CD1c-positive myeloid dendritic cell (primary cell): Measurements from ENCODE around the gene NUDT6.
"Not testable (repeated sequence)": the region's sequence is repeated elsewhere in the genome, so short reads cannot be mapped to it uniquely, and the experiment has no call there.

ENCODE experiments used
- DNase-seq: peaks from one replicate; pipeline ENCODE4 v3.0.0-alpha.2; 2016; ENCODE audit errors: extremely low spot score

Gene NUDT6

DNA sequence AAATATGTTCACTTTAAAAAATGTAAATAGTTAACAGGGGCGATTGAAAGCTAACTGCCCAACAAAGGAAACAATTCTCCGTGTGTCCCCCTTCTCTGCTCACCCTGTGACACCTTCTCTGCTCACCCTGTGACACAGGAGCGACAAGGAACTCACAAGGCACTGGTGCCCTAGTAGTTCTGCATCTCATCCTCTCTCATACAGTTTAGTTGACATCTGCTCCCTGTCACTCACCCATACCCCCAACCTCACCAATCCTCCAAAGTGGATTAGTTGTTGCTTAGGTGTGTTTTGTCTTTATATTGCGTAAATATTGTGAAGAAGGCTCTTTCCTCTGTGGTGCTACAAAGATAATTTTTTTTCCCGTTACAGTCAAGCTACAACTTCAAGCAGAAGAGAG, 46.4 kb downstream of the NUDT6 start:
- DNase-seq: no peak

GRCh38 chr4:122873821-122874593, 48.4 kb downstream of the NUDT6 start:
- DNase-seq: no peak

GRCh38 chr4:122873146-122873545, 49.3 kb downstream of the NUDT6 start:
- DNase-seq: no peak

DNA sequence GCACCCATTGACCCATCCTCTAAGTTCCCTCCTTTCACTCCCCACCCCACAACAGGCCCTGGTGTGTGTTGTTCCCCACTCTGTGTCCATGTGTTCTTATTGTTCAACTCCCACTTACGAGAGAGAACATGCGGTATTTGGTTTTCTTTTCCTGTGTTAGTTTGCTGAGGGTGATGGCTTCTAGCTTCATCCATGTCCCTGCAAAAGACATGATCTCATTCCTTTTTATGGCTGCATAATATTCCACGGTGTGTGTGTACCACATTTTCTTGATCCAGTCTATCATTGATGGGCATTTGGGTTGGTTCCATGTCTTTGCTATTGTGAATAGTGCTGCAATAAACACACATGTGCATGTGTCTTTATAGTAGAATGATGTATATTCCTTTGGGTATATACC, 54.2 kb downstream of the NUDT6 start:
- DNase-seq: not testable (repeated sequence)

DNA sequence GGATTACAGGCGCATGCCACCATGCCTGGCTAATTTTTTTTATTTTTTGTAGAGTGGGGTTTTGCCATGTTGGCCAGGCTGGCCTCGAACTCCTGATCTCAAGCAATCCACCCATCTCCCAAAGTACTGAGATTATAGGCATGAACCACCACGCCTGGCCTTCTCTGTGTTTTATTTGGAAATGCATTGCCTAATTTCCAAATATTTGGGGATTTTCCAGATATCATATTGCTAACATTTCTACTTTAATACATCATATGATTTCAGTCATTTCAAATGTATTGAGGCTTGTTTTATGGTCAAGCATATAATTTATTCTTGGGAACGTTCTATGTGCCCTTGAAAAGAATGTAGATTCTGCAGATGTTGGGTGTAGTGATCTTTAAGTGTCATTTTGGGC, 57.0 kb downstream of the NUDT6 start:
- no peak for DNase-seq

GRCh38 chr4:122863639-122864038, 58.8 kb downstream of the NUDT6 start:
- DNase-seq: no peak

- no peak for DNase-seq
Observed at GRCh38 chr4:122861172-122861943, 61.0 kb downstream of the NUDT6 start.

DNA sequence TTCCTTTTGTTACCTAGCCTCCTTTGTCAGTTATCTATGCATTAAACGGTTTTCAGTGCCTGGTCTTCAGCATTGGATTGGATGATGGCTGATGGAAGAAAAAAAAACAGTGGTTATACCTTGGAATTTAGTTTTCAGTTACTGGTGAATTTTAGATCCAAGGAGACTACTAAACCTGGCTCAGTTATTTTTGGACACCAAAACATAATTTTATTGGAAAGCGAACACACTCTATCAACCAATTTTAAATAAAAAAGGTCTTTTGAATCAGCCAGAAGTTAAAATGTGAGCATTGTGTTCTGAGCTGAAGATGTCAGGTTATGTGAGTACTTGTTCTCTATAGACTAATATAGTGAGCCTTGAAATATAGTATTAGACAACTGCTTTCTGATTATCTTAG, 63.7 kb downstream of the NUDT6 start:
- DNase-seq: no peak

GRCh38 chr4:122857160-122857559, 65.2 kb downstream of the NUDT6 start:
- no peak for DNase-seq

- DNase-seq: no peak
Observed at GRCh38 chr4:122855353-122855890, 67.0 kb downstream of the NUDT6 start.

GRCh38 chr4:122854447-122855352, 67.7 kb downstream of the NUDT6 start:
- DNase-seq: no peak

- no peak for DNase-seq
Observed at GRCh38 chr4:122851568-122851967, 70.8 kb downstream of the NUDT6 start.

- DNase-seq: not testable (repeated sequence)
Observed at GRCh38 chr4:122849789-122850188, 72.6 kb downstream of the NUDT6 start.

DNA sequence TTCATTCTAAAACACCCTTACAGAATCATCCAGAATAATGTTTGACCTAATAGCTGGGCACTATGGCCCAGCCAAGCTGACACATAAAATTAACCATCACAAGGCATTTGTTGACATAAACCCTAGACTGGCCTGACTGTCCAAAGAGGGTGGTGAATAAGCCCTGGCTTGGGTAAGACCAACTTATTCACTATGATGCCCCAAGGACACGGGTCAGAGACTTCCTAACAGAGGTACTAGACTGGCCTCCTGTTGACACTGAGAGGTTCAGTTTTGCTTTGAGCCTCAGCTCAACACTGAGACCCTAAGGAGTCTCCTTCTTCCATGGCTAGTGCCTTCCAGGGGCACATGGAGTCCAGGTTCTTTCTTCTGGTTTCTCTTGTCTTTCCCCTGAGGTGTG, 74.5 kb downstream of the NUDT6 start:
- DNase-seq: no peak

DNA sequence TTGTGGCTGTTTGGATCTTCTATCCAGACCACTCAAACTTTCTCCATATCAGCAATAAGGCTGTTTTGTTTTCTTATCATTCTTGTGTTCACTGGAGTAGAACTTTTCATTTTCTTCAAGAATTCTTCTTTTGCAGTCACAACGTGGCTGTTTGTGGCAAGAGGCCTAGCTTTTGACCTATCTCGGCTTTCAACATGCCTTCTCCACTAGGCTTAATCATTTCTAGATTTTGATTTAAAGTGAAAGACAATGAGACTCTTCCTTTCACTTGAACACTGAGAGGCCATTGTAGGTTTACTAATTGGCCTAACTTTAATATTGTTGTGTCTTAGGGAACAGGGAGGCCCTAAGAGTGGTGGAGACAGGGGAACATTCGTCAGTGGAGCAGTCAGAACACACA, 76.6 kb downstream of the NUDT6 start:
- DNase-seq: no peak

DNA sequence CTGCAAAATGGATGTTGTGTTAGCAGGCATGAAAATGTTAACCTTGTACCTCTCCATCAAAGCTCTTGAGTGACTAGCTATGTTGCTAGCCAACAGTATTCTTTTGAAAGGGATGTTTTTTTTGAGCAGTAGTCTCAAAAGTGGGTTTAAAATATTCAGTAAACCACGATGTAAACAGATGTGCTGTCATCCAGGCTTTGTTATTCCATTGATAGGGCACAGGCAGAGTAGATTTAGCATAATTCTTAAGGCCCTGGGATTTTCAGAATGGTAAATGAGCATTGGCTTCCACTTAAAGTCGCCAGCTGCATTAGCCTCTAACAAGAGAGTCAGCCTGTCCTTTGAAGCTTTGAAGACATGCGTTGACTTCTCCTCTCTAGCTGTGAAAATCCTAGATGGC, 77.3 kb downstream of the NUDT6 start:
- DNase-seq: no peak

GRCh38 chr4:122844391-122844790, 78.0 kb downstream of the NUDT6 start:
- DNase-seq: not testable (repeated sequence)

DNA sequence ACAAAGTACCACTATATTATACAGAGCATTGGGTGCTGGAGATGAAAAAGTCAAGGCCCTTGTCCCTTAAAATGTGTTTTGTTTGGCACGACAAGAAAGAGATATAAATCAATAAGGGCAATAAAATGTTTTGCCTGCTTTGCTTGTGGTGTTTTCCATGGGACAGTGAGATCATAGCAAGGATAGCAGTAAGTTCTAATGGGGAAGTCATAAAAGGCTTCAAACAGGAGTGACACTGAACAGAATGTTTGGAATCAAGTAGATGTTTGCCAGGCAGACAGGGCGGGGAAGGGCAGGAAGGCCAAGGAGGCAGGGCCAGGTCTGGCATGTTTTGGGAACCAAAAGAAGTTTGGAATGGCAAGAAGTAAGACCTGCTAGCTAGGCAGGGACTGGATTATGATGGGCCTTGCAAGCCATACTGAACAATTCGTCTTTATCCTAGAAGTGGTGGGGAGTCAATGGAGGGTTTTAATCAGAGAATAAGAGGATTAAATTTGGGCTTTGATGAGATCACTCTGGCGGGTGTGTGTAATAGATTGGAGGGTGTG, 79.3 kb downstream of the NUDT6 start:
- DNase-seq: no peak
